ENCODE data around the gene ARHGDIA. TPM values are rescaled to one million over a fixed set of nuclear protein-coding genes. Genes with fewer than 3 reads are reported as not detected.
A peak's percentile ranks its signal among the peaks of the same experiment; 100 is the strongest.

ARHGDIA gene
- total RNA-seq, 1 experiment from 2014 or later = 201 TPM

GRCh38 chr17:81821603-81822311, 49.4 kb downstream of the ARHGDIA start:
- TF ChIP-seq EZH2phosphoT487 (IDR thresholded peaks at IDR 0.05; ENCODE audit: borderline replicate concordance, low read length) (no peak), EZH2 (IDR thresholded peaks at IDR 0.05; ENCODE audit: low read length, unreplicated experiment) (no peak), CTCF (conservative IDR thresholded peaks at IDR 0.05; ENCODE audit: low read depth, low read length) (peak; percentile 70)
- no peaks in the 10 kb centered on the region for H3F3A ChIP-seq (ENCODE audit: low read length, unreplicated experiment)
- H3K27me3 ChIP-seq (ENCODE audit: low read length) = no peaks in the 10 kb centered on the region
- H3K4me3 ChIP-seq (ENCODE audit: low read length) = no peak overlapping the region
- no peaks in the 10 kb centered on the region for H3K9me2 ChIP-seq (replicated peaks; ENCODE audit: low read length)
- peaks cover 8% of the 10 kb centered on the region; the same call in 1 of the 2 replicates for H3K4me1 ChIP-seq (ENCODE audit: insufficient read depth, low read length)
- H3K79me2 ChIP-seq (ENCODE audit: low read length) = no peaks in the 10 kb centered on the region
- H2AFZ ChIP-seq (ENCODE audit: low read length) = no peak overlapping the region
- BruUV-seq (replicated peaks) = no TSS peak
- ChIA-PET POLR2A (ENCODE audit: unreplicated experiment) (no interaction called here), CTCF (interaction anchor here (0.5 to 0.6 kb wide), 3 partner anchors 91 to 1227 kb away, joined by 3 to 4 read pairs (median 3); no protein-coding TSS in a partner anchor)
- H3K36me3 ChIP-seq (ENCODE audit: low read depth, low read length) = no peaks in the 10 kb centered on the region
- DNase-seq (peak; percentile 69), ATAC-seq (peak; percentile 85)
- H3K27ac ChIP-seq (ENCODE audit: low read length) = no peak overlapping the region
- H3K4me2 ChIP-seq (ENCODE audit: low read length) = 0 out of 2 replicates have a peak overlapping the region, but pooled peaks have one; percentile 11
- no peak overlapping the region for H3K9ac ChIP-seq (ENCODE audit: low read length)
- H3K9me3 ChIP-seq (ENCODE audit: low read length) = no peaks in the 10 kb centered on the region
- intact Hi-C loops (cut with micrococcal nuclease) = no loop called here
- no peaks in the 10 kb centered on the region for H4K20me1 ChIP-seq (ENCODE audit: low read length)

DNA sequence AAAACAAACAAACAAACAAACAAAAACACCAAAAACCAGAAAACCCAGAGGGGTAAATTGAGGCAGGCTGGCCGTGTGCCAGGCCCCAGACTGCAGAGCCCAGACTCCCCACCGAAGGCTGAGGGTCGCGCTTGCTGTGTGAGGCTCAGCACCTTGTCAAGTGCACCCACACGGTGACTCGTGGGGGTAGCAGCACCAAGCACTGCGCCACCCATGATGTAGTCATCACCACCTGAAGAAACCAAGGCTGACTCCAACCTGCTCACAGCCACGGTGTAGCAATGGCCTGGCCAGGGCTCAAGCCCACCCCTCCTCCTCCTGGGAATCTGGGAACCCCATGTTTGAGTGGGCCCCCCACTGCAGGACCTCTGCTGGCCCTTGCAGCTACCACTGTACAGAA, 50.0 kb downstream of the ARHGDIA start:
- intact Hi-C loops (cut with micrococcal nuclease) = no loop called here
- TF ChIP-seq CTCF (conservative IDR thresholded peaks at IDR 0.05; ENCODE audit: low read depth, low read length) = no peak
- no peak for TF ChIP-seq EZH2phosphoT487 (IDR thresholded peaks at IDR 0.05; ENCODE audit: borderline replicate concordance, low read length)
- TF ChIP-seq EZH2 (IDR thresholded peaks at IDR 0.05; ENCODE audit: low read length, unreplicated experiment) = no peak
- no TSS peak for BruUV-seq (replicated peaks)
- no peaks in the 10 kb centered on the region for H3K9me3 ChIP-seq (ENCODE audit: low read length)
- no peaks in the 10 kb centered on the region for H4K20me1 ChIP-seq (ENCODE audit: low read length)
- no peak overlapping the region for H3K4me3 ChIP-seq (ENCODE audit: low read length)
- no peaks in the 10 kb centered on the region for H3K79me2 ChIP-seq (ENCODE audit: low read length)
- no peak overlapping the region for H3K27ac ChIP-seq (ENCODE audit: low read length)
- H3K9ac ChIP-seq (ENCODE audit: low read length) = no peak overlapping the region
- no peaks in the 10 kb centered on the region for H3K9me2 ChIP-seq (replicated peaks; ENCODE audit: low read length)
- ChIA-PET CTCF (no interaction called here), POLR2A (ENCODE audit: unreplicated experiment) (no interaction called here)
- H3K27me3 ChIP-seq (ENCODE audit: low read length) = no peaks in the 10 kb centered on the region
- ATAC-seq (no peak; the same call in 1 of the 2 replicates), DNase-seq (no peak)
- H3K36me3 ChIP-seq (ENCODE audit: low read depth, low read length) = no peaks in the 10 kb centered on the region
- no peak overlapping the region for H3K4me2 ChIP-seq (ENCODE audit: low read length)
- no peak overlapping the region for H2AFZ ChIP-seq (ENCODE audit: low read length)
- no peaks in the 10 kb centered on the region for H3F3A ChIP-seq (ENCODE audit: low read length, unreplicated experiment)
- H3K4me1 ChIP-seq (ENCODE audit: insufficient read depth, low read length) = peaks cover 14% of the 10 kb centered on the region

DNA sequence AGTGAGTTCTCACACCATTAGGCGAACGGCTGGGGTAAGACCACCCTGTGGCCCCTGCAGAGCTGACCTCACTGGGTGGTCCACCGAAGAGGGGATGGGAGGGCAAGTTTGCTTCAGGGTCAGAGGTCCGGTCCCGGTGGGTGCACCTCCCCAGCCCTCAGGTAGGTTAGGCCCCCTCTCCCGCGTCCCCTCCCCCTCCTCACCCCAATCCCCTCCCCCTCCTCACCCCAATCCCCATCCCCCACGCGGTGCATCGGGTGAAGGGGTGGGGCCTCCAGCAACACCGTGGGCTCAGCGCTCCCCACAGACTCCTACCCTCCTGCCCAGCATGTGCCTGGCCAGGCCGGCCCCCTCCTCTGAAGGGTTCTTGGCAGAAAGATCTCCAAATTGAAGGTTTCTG, 51.4 kb downstream of the ARHGDIA start:
- no peak overlapping the region for H3K4me2 ChIP-seq (ENCODE audit: low read length)
- CTCF ChIA-PET = interaction anchor here (0.6 kb wide), 1 partner anchor 39 kb away, joined by 3 read pairs; no protein-coding TSS in a partner anchor
- peaks cover 14% of the 10 kb centered on the region for H3K4me1 ChIP-seq (ENCODE audit: insufficient read depth, low read length)
- no peaks in the 10 kb centered on the region for H3K79me2 ChIP-seq (ENCODE audit: low read length)
- H2AFZ ChIP-seq (ENCODE audit: low read length) = no peak overlapping the region
- no peak for TF ChIP-seq EZH2phosphoT487 (IDR thresholded peaks at IDR 0.05; ENCODE audit: borderline replicate concordance, low read length)
- TF ChIP-seq EZH2 (IDR thresholded peaks at IDR 0.05; ENCODE audit: low read length, unreplicated experiment) = no peak
- no peak for TF ChIP-seq CTCF (conservative IDR thresholded peaks at IDR 0.05; ENCODE audit: low read depth, low read length)
- no peak for DNase-seq
- POLR2A ChIA-PET (ENCODE audit: unreplicated experiment) = no interaction called here
- no peaks in the 10 kb centered on the region for H4K20me1 ChIP-seq (ENCODE audit: low read length)
- ATAC-seq = no peak
- H3F3A ChIP-seq (ENCODE audit: low read length, unreplicated experiment) = no peaks in the 10 kb centered on the region
- no peaks in the 10 kb centered on the region for H3K9me3 ChIP-seq (ENCODE audit: low read length)
- intact Hi-C loops (cut with micrococcal nuclease) = no loop called here
- no peak overlapping the region for H3K4me3 ChIP-seq (ENCODE audit: low read length)
- no peaks in the 10 kb centered on the region for H3K27me3 ChIP-seq (ENCODE audit: low read length)
- H3K9ac ChIP-seq (ENCODE audit: low read length) = no peak overlapping the region
- no peaks in the 10 kb centered on the region for H3K36me3 ChIP-seq (ENCODE audit: low read depth, low read length)
- no peaks in the 10 kb centered on the region for H3K9me2 ChIP-seq (replicated peaks; ENCODE audit: low read length)
- BruUV-seq (replicated peaks) = no TSS peak
- no peak overlapping the region for H3K27ac ChIP-seq (ENCODE audit: low read length)

All from PC-3 (cell line).